ENCODE measurements around the gene EEF2. TPM values are rescaled to one million over a fixed set of nuclear protein-coding genes. Genes with fewer than 3 reads are reported as not detected.

The EEF2 gene
- total and polyA plus RNA-seq, 2 donors (not counting 1 experiment from before 2014, with no cell fraction given) = 1,449 to 3,167 TPM

- Mint-ChIP-seq H3K4me1 (peaks cover 29% of the 10 kb centered on the region), H3K27me3 (no peaks in the 10 kb centered on the region), H3K9me3 (ENCODE audit: insufficient read depth) (no peaks in the 10 kb centered on the region), H3K27ac (no peak overlapping the region), H3K4me3 (no peak overlapping the region)
- Histone ChIP-seq H3K79me2 (ENCODE audit: control insufficient read depth, insufficient read depth, low read length) (peaks cover 38% of the 10 kb centered on the region), H3K9me3 (ENCODE audit: control extremely low read depth in 1 of 3, control insufficient read depth in 2 of 3, insufficient read depth in 1 of 3, low read length in 2 of 3) (peaks cover 0 to 4% (median 0%) of the 10 kb centered on the region in 3 donors), H3K27ac (ENCODE audit: low read length in 2 of 2) (no peak overlapping the region), H3K4me1 (ENCODE audit: control insufficient read depth in 2 of 2, insufficient read depth in 2 of 2, low read length in 2 of 2) (peaks cover 10 to 17% of the 10 kb centered on the region in 2 donors), H4K20me1 (ENCODE audit: control insufficient read depth, insufficient read depth, low read length, poor library complexity, severe bottlenecking) (peaks cover 99% of the 10 kb centered on the region), H3K27me3 (replicated peaks in 1 of 4; ENCODE audit: control extremely low read depth in 1 of 4, control insufficient read depth in 3 of 4, insufficient read depth in 4 of 4, low read length in 3 of 4) (no peaks in the 10 kb centered on the region), H3K9ac (ENCODE audit: low read length) (no peak overlapping the region), H3K4me2 (replicated peaks; ENCODE audit: low read depth, low read length, poor library complexity, severe bottlenecking) (no peak overlapping the region), H3K36me3 (replicated peaks in 1 of 2; ENCODE audit: control extremely low read depth in 1 of 2, control insufficient read depth in 1 of 2, extremely low read depth in 1 of 2, insufficient read depth in 2 of 2, low read length in 1 of 2) (peaks cover 3 to 91% of the 10 kb centered on the region in 2 experiments), H2AFZ (ENCODE audit: insufficient read depth, low read depth, low read length, poor library complexity, severe bottlenecking) (no peak overlapping the region), H3K4me3 (ENCODE audit: control extremely low read depth in 1 of 5, extremely low read depth in 1 of 5, insufficient read depth in 1 of 5, low read depth in 2 of 5, low read length in 4 of 5) (no peak overlapping the region)
- ChIA-PET POLR2A (no interaction called here), CTCF (no interaction called here)
- TF ChIP-seq CTCF (IDR thresholded peaks at IDR 0.05) = no peak
- TF ChIP-seq EZH2 (IDR thresholded peaks at IDR 0.05; ENCODE audit: borderline replicate concordance, insufficient read depth, low read depth, low read length, poor library complexity, severe bottlenecking) = no peak
- 96% methylated on average over 25 of the region's 25 CpGs for WGBS (ENCODE audit: insufficient coverage)
- DNase-seq (peak; percentile 36), ATAC-seq (ENCODE audit: low read depth) (no peak)
- intact Hi-C loops (cut with micrococcal nuclease) = no loop called here
Observed at GRCh38 chr19:3979674-3980352, 5.5 kb downstream of the EEF2 start.

- POLR2A ChIA-PET = interaction anchor here (0.6 kb wide), 1 partner anchor 253 kb away, joined by 7 read pairs; no protein-coding TSS in a partner anchor
- Histone ChIP-seq H4K20me1 (ENCODE audit: control insufficient read depth, insufficient read depth, low read length, poor library complexity, severe bottlenecking) (peaks cover 94% of the 10 kb centered on the region), H3K4me2 (replicated peaks; ENCODE audit: low read depth, low read length, poor library complexity, severe bottlenecking) (no peak overlapping the region), H3K9ac (ENCODE audit: low read length) (no peak overlapping the region), H3K4me1 (ENCODE audit: control insufficient read depth in 2 of 2, insufficient read depth in 2 of 2, low read length in 2 of 2) (peaks cover 9 to 13% of the 10 kb centered on the region in 2 donors), H3K27me3 (replicated peaks in 1 of 4; ENCODE audit: control extremely low read depth in 1 of 4, control insufficient read depth in 3 of 4, insufficient read depth in 4 of 4, low read length in 3 of 4) (no peaks in the 10 kb centered on the region), H3K9me3 (ENCODE audit: control extremely low read depth in 1 of 3, control insufficient read depth in 2 of 3, insufficient read depth in 1 of 3, low read length in 2 of 3) (peaks cover 0 to 4% (median 0%) of the 10 kb centered on the region in 3 donors), H3K79me2 (ENCODE audit: control insufficient read depth, insufficient read depth, low read length) (peaks cover 33% of the 10 kb centered on the region), H3K27ac (ENCODE audit: low read length in 2 of 2) (no peak overlapping the region), H3K4me3 (ENCODE audit: control extremely low read depth in 1 of 5, extremely low read depth in 1 of 5, insufficient read depth in 1 of 5, low read depth in 2 of 5, low read length in 4 of 5) (no peak overlapping the region), H3K36me3 (replicated peaks in 1 of 2; ENCODE audit: control extremely low read depth in 1 of 2, control insufficient read depth in 1 of 2, extremely low read depth in 1 of 2, insufficient read depth in 2 of 2, low read length in 1 of 2) (peaks cover 3 to 90% of the 10 kb centered on the region in 2 experiments), H2AFZ (ENCODE audit: insufficient read depth, low read depth, low read length, poor library complexity, severe bottlenecking) (no peak overlapping the region)
- H3K4me1 Mint-ChIP-seq = peaks cover 24% of the 10 kb centered on the region
- DNase-seq = peak; percentile 35
- no peaks in the 10 kb centered on the region for H3K9me3 Mint-ChIP-seq (ENCODE audit: insufficient read depth)
- intact Hi-C loops (cut with micrococcal nuclease) = no loop called here
- H3K27me3 Mint-ChIP-seq = no peaks in the 10 kb centered on the region
- no peak overlapping the region for H3K4me3 Mint-ChIP-seq
- no peak for ATAC-seq (ENCODE audit: low read depth)
- no peak overlapping the region for H3K27ac Mint-ChIP-seq
- 99% methylated on average over 16 of the region's 18 CpGs for WGBS (ENCODE audit: insufficient coverage)
- CTCF ChIA-PET = no interaction called here
- TF ChIP-seq CTCF (IDR thresholded peaks at IDR 0.05) = no peak
- TF ChIP-seq EZH2 (IDR thresholded peaks at IDR 0.05; ENCODE audit: borderline replicate concordance, insufficient read depth, low read depth, low read length, poor library complexity, severe bottlenecking) = no peak
Observed at GRCh38 chr19:3979289-3979673, 6.0 kb downstream of the EEF2 start.
